Stomach (tissue), 9 donors: ENCODE data around the gene SGSH. TPM values are rescaled to one million over a fixed set of nuclear protein-coding genes. Genes with fewer than 3 reads are reported as not detected.

ENCODE experiments used
- DNase-seq, 2 donors: peaks; one replicate each; pipeline versions ENCODE4 v3.0.0 to v3.0.0-alpha.2; 2013 to 2019
- H3K27ac ChIP-seq, 5 donors: fragments of 200-600 bp in 4 of 5; sonication (generic) in 4 of 5; one replicate each; pipeline ENCODE4 v1.5.1; 2013 to 2019; ENCODE audit warnings: mild to moderate bottlenecking in 1 of 5, moderate library complexity in 1 of 5
- H3K27me3 ChIP-seq, 3 donors: fragments of 200-600 bp; sonication (generic); one replicate each; pipeline ENCODE4 v1.5.1; 2017 to 2019; ENCODE audit warnings: mixed run types in 1 of 3
- H3K36me3 ChIP-seq, 4 donors: fragments of 200-600 bp; sonication (generic); 1 replicate in 3 of 4; 2 replicates in 1 of 4; pipeline ENCODE4 v1.5.1; 2016 to 2019
- H3K4me1 ChIP-seq, 4 donors: fragments of 200-600 bp; sonication (generic); one replicate each; pipeline ENCODE4 v1.5.1; 2016 to 2019
- H3K4me3 ChIP-seq, 4 donors: fragments of 200-600 bp; sonication (generic) in 3 of 4; one replicate each; pipeline ENCODE4 v1.5.1; 2016 to 2019; ENCODE audit warnings: mild to moderate bottlenecking in 1 of 4
- H3K9me3 ChIP-seq, 4 donors: fragments of 200-600 bp; sonication (generic); one replicate each; pipeline ENCODE4 v1.5.1; 2016 to 2019
- EP300 ChIP-seq: sonication (generic); formaldehyde crosslinking; IDR thresholded peaks from one replicate; pipeline ENCODE4 v1.6.1; 2017; ENCODE audit warnings: antibody characterized with exemption
- POLR2A ChIP-seq, 4 donors: fragments of 450-650 bp; IDR thresholded peaks; one replicate each; pipeline ENCODE4 v1.6.1; 2016; ENCODE audit warnings: antibody characterized with exemption in 4 of 4, control low read depth in 2 of 4, mild to moderate bottlenecking in 1 of 4, moderate library complexity in 1 of 4
- POLR2AphosphoS5 ChIP-seq, 3 donors: sonication (generic); formaldehyde crosslinking; IDR thresholded peaks; one replicate each; pipeline ENCODE4 v1.6.1; 2016; ENCODE audit warnings: antibody characterized with exemption in 3 of 3
- WGBS, 5 donors: extraction: QIAGEN DNeasy Blood & Tissue Kit in 3 of 5; methylation state at CpG; one replicate each; pipeline versions ENCODE4 v1.1.5 to v1.1.7; 2013 to 2018; 5-methylcytosine and 5-hydroxymethylcytosine counted together
- intact Hi-C: fragments of 100-400 bp; cut with DNase I; formaldehyde crosslinking; loops from one replicate; pipeline ENCODE4 v1.15.1; 2023; ENCODE audit warnings: low total_unique reads
- polyA plus RNA-seq, 3 donors: library from polyadenylated mRNA; stranded (reverse); fragments of 200-250 nt; gene quantifications; one replicate each; pipeline ENCODE4 v1.2.3, GENCODE V29; 2013
- total RNA-seq, 5 donors: library from RNA; depleted of rRNA; stranded (reverse); fragments of >200 nt; gene quantifications; one replicate each; pipeline versions ENCODE4 v1.1.0 to v1.2.3, GENCODE V29; 2014 to 2016
- TF ChIP-seq, protein P1 (sequence below), 7 experiments: fragments of 450-650 bp in 4 of 7; fragments of 200-600 bp in 3 of 7; sonication (generic) in 3 of 7; IDR thresholded peaks; one replicate each; pipeline ENCODE4 v1.5.1; 2016 to 2019; ENCODE audit warnings: antibody characterized with exemption in 7 of 7, control low read depth in 2 of 7, mild to moderate bottlenecking in 1 of 7
- donor health status: healthy with polysubstance abuse.
- donor health status: Bipolar disorder and iron deficiency.
- donor health status: healthy.

SGSH gene
- total and polyA plus RNA-seq, 8 donors = 15.7 to 307 (median 41.5) TPM

GRCh38 chr17:80212109-80212508 lies 8.0 kb downstream of the SGSH start:
- 88 to 93% (median 91%) methylated on average over 7 to 22 of the region's 22 CpGs for WGBS, 5 donors
- Histone ChIP-seq H3K36me3 (peaks cover 23 to 97% (median 93%) of the 10 kb centered on the region in 4 donors), H3K27ac (no peak overlapping the region), H3K4me3 (no peak overlapping the region), H3K9me3 (no peaks in the 10 kb centered on the region), H3K27me3 (no peaks in the 10 kb centered on the region), H3K4me1 (peaks cover 0 to 4% (median 0%) of the 10 kb centered on the region in 4 donors)
- no peak for DNase-seq
- intact Hi-C loops = no loop called here
- no peak for TF ChIP-seq POLR2A (IDR thresholded peaks at IDR 0.05)
- TF ChIP-seq POLR2AphosphoS5 (IDR thresholded peaks at IDR 0.05) = no peak
- TF ChIP-seq EP300 = no peak
- TF ChIP-seq, protein P1, sequence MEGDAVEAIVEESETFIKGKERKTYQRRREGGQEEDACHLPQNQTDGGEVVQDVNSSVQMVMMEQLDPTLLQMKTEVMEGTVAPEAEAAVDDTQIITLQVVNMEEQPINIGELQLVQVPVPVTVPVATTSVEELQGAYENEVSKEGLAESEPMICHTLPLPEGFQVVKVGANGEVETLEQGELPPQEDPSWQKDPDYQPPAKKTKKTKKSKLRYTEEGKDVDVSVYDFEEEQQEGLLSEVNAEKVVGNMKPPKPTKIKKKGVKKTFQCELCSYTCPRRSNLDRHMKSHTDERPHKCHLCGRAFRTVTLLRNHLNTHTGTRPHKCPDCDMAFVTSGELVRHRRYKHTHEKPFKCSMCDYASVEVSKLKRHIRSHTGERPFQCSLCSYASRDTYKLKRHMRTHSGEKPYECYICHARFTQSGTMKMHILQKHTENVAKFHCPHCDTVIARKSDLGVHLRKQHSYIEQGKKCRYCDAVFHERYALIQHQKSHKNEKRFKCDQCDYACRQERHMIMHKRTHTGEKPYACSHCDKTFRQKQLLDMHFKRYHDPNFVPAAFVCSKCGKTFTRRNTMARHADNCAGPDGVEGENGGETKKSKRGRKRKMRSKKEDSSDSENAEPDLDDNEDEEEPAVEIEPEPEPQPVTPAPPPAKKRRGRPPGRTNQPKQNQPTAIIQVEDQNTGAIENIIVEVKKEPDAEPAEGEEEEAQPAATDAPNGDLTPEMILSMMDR (IDR thresholded peaks at IDR 0.05) = no peak

GRCh38 chr17:80210348-80211108 lies 9.6 kb downstream of the SGSH start:
- Histone ChIP-seq H3K27me3 (no peaks in the 10 kb centered on the region), H3K9me3 (no peaks in the 10 kb centered on the region), H3K27ac (no peak overlapping the region), H3K4me1 (peaks cover 0 to 4% (median 0%) of the 10 kb centered on the region in 4 donors), H3K4me3 (no peak overlapping the region), H3K36me3 (peaks cover 23 to 85% (median 78%) of the 10 kb centered on the region in 4 donors)
- intact Hi-C loops = no loop called here
- TF ChIP-seq POLR2A (IDR thresholded peaks at IDR 0.05) (no peak), EP300 (no peak), POLR2AphosphoS5 (IDR thresholded peaks at IDR 0.05) (no peak)
- TF ChIP-seq, protein P1 (IDR thresholded peaks at IDR 0.05) = no peak
- DNase-seq = no peak
- WGBS, 5 donors = 92 to 97% (median 95%) methylated on average over 43 to 47 of the region's 47 CpGs

- Histone ChIP-seq H3K4me1 (peaks cover 0 to 4% (median 0%) of the 10 kb centered on the region in 4 donors), H3K27me3 (no peaks in the 10 kb centered on the region), H3K4me3 (no peak overlapping the region), H3K36me3 (peaks cover 23 to 77% (median 70%) of the 10 kb centered on the region in 4 donors), H3K9me3 (no peaks in the 10 kb centered on the region), H3K27ac (no peak overlapping the region)
- DNase-seq = no peak
- TF ChIP-seq, protein P1 (IDR thresholded peaks at IDR 0.05) = no peak
- no peak for TF ChIP-seq POLR2A (IDR thresholded peaks at IDR 0.05)
- no peak for TF ChIP-seq EP300
- TF ChIP-seq POLR2AphosphoS5 (IDR thresholded peaks at IDR 0.05) = no peak
- intact Hi-C loops = no loop called here
- WGBS, 5 donors = 86 to 95% (median 91%) methylated on average over 4 to 12 of the region's 12 CpGs
These were observed 10.4 kb downstream of the SGSH start for GRCh38 chr17:80209765-80210164.

- no peak for DNase-seq
- H3K27me3 ChIP-seq = no peaks in the 10 kb centered on the region
- TF ChIP-seq EP300 (no peak), POLR2A (IDR thresholded peaks at IDR 0.05) (no peak), POLR2AphosphoS5 (IDR thresholded peaks at IDR 0.05) (no peak)
- TF ChIP-seq, protein P1 (IDR thresholded peaks at IDR 0.05) = no peak
- intact Hi-C loops = no loop called here
- no peaks in the 10 kb centered on the region for H3K9me3 ChIP-seq
- H3K27ac ChIP-seq = no peak overlapping the region
- no peak overlapping the region for H3K4me3 ChIP-seq
- 92 to 100% (median 96%) methylated on average over 5 to 16 of the region's 16 CpGs for WGBS, 5 donors
- H3K4me1 ChIP-seq = no peaks in the 10 kb centered on the region
- peaks cover 23 to 60% (median 53%) of the 10 kb centered on the region in 4 donors for H3K36me3 ChIP-seq
These were observed 12.1 kb downstream of the SGSH start for GRCh38 chr17:80208050-80208449.
